Kidney epithelial cell (primary cell): ENCODE data around the gene RIC8B. TPM values are rescaled to one million over a fixed set of nuclear protein-coding genes. Genes with fewer than 3 reads are reported as not detected.

Source experiments
- total RNA-seq: library from RNA; depleted of rRNA; stranded (reverse); fragments of >200 nt; gene quantifications from 2 replicates; pipeline ENCODE4 v1.2.3, GENCODE V29; 2015

The RIC8B gene
- total RNA-seq, 1 donor from 2014 or later = 8.4 TPM

Other genes starting within 250 kb of the RIC8B start
- gene RFX4, start 191.7 kb upstream of the RIC8B start, total RNA-seq = not detected in 2 replicates
- 29.6 and 30.3 TPM in 2 replicates for gene TMEM263, start 181.2 kb downstream of the RIC8B start, total RNA-seq
- gene MTERF2, start 212.5 kb downstream of the RIC8B start, total RNA-seq = 4.2 and 6.9 TPM in 2 replicates